ENCODE measurements around the gene WDR1. TPM values are rescaled to one million over a fixed set of nuclear protein-coding genes. Genes with fewer than 3 reads are reported as not detected.

The WDR1 gene
- total and polyA plus RNA-seq, 10 of the 15 experiments (the other 5 are each of a cell fraction or from before 2014, with no cell fraction given) = 28.5 to 397 (median 290) TPM

DNA sequence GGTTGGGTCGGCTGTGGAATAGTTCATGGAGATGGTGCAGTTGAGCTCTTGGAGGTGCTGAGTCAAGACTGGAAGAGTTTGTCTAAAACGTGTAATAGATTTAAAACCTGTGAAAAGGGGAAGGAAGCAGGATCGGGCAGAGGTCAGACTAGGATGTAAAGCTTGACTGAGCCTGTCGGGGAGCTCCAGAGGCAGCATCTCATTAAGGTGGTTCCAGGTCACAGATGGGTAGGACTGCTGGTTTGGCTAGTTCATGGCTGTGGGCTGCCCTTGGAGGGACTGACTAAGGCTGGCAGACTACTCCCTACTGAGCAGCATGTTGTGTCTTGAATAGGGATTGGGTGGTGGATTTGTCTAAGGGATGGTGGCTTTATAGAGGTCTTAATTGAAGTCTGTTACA, 28.4 kb upstream of the WDR1 start:
- intact Hi-C loops (cut with micrococcal nuclease; ENCODE audit: unreplicated experiment) = no loop called here
- H4K20me1 ChIP-seq (ENCODE audit: control insufficient read depth, insufficient read depth) = no peaks in the 10 kb centered on the region
- no peaks in the 10 kb centered on the region for H3K4me1 ChIP-seq (ENCODE audit: control insufficient read depth, insufficient read depth, low read length)
- H2AFZ ChIP-seq (ENCODE audit: control insufficient read depth, low read depth, low read length) = no peak overlapping the region
- H3K4me2 ChIP-seq (ENCODE audit: control insufficient read depth, insufficient read depth) = no peak overlapping the region
- no peak for TF ChIP-seq SP1 (IDR thresholded peaks at IDR 0.05; ENCODE audit: low read depth, low read length)
- no peak for TF ChIP-seq CREB1 (IDR thresholded peaks at IDR 0.05; ENCODE audit: low read depth)
- no peak for TF ChIP-seq NR2C1 (IDR thresholded peaks at IDR 0.05)
- TF ChIP-seq HCFC1 (IDR thresholded peaks at IDR 0.05; ENCODE audit: low read length) = no peak
- no peak for TF ChIP-seq TCF12 (IDR thresholded peaks at IDR 0.05; ENCODE audit: low read depth, low read length)
- no TSS peak for BruUV-seq (replicated peaks)
- ATAC-seq (no peak), DNase-seq (ENCODE audit: low read depth, low spot score) (no peak), FAIRE-seq (no peak)
- H3K27ac ChIP-seq (ENCODE audit: control insufficient read depth, insufficient read depth) = no peak overlapping the region
- in situ Hi-C loops (cut with MboI) = no loop called here
- no peak overlapping the region for H3K9ac ChIP-seq (ENCODE audit: control insufficient read depth, insufficient read depth, low read length)
- ChIA-PET SMC1A (ENCODE audit: uncharacterized antibody, unreplicated experiment) (interaction anchor here (1.6 kb wide), 1 partner anchor 15 kb away, joined by 4 read pairs; no protein-coding TSS in a partner anchor), POLR2A (interaction anchor here (1.1 to 1.2 kb wide), 2 partner anchors 12 to 31 kb away, joined by 3 read pairs; no protein-coding TSS in a partner anchor), RAD21 (ENCODE audit: unreplicated experiment) (no interaction called here), CTCF (interaction anchor here (1.5 kb wide), 1 partner anchor 10 kb away, joined by 3 read pairs; no protein-coding TSS in a partner anchor)
- no peaks in the 10 kb centered on the region for H3K9me3 ChIP-seq (replicated peaks; ENCODE audit: control insufficient read depth, insufficient read depth, low read length)
- H3K79me2 ChIP-seq (ENCODE audit: control insufficient read depth, insufficient read depth, low read length) = no peaks in the 10 kb centered on the region
- H3K27me3 ChIP-seq (replicated peaks in 1 of 2; ENCODE audit: control insufficient read depth in 2 of 2, insufficient read depth in 2 of 2, low read length in 1 of 2) = no peaks in the 10 kb centered on the region; a peak in 2 of 4 replicates
- no peaks in the 10 kb centered on the region for H3K36me3 ChIP-seq (ENCODE audit: control insufficient read depth in 2 of 2, insufficient read depth in 2 of 2, low read length in 1 of 2)
- WGBS (ENCODE audit: insufficient coverage, insufficient replicate concordance, low lambda C conversion rate, missing lambda C conversion rate) = 18% methylated on average over 4 of the region's 4 CpGs
- no peak overlapping the region for H3K4me3 ChIP-seq

DNA sequence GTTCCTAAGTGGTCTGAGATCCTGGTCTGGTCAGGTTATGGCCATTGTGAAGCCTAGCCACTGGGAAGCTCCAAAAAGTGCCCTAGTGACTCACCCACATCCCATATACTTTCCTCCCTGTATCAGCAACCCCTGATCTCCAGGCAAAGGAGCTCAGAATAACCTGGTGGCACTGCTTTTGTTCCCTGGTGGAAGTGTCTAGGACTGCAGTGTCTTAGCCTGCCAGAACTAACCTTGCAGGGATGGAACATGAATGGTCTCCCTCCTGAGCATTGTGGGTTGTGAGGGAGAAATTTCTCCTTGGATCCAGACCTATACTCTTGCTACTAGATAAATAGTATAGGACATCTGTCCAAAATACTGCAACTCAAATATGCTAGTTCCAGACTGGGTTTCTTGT, 27.9 kb upstream of the WDR1 start:
- Histone ChIP-seq H3K4me3 (no peak overlapping the region), H3K4me2 (ENCODE audit: control insufficient read depth, insufficient read depth) (no peak overlapping the region), H3K36me3 (ENCODE audit: control insufficient read depth in 2 of 2, insufficient read depth in 2 of 2, low read length in 1 of 2) (no peaks in the 10 kb centered on the region), H3K9ac (ENCODE audit: control insufficient read depth, insufficient read depth, low read length) (no peak overlapping the region), H3K9me3 (replicated peaks; ENCODE audit: control insufficient read depth, insufficient read depth, low read length) (no peaks in the 10 kb centered on the region), H3K27ac (ENCODE audit: control insufficient read depth, insufficient read depth) (no peak overlapping the region), H4K20me1 (ENCODE audit: control insufficient read depth, insufficient read depth) (no peaks in the 10 kb centered on the region), H3K79me2 (ENCODE audit: control insufficient read depth, insufficient read depth, low read length) (no peaks in the 10 kb centered on the region), H2AFZ (ENCODE audit: control insufficient read depth, low read depth, low read length) (no peak overlapping the region), H3K27me3 (replicated peaks in 1 of 2; ENCODE audit: control insufficient read depth in 2 of 2, insufficient read depth in 2 of 2, low read length in 1 of 2) (no peaks in the 10 kb centered on the region; a peak in 2 of 4 replicates), H3K4me1 (ENCODE audit: control insufficient read depth, insufficient read depth, low read length) (no peaks in the 10 kb centered on the region)
- in situ Hi-C loops (cut with MboI) = no loop called here
- POLR2A ChIA-PET = interaction anchor here (1.1 to 1.2 kb wide), 2 partner anchors 11 to 30 kb away, joined by 3 read pairs; no protein-coding TSS in a partner anchor
- SMC1A ChIA-PET (ENCODE audit: uncharacterized antibody, unreplicated experiment) = interaction anchor here (0.8 to 1.6 kb wide), 2 partner anchors 14 kb away, joined by 3 to 4 read pairs; no protein-coding TSS in a partner anchor
- no TSS peak for BruUV-seq (replicated peaks)
- no peak for FAIRE-seq
- ATAC-seq = no peak
- intact Hi-C loops (cut with micrococcal nuclease; ENCODE audit: unreplicated experiment) = no loop called here
- no peak for DNase-seq (ENCODE audit: low read depth, low spot score)
- RAD21 ChIA-PET (ENCODE audit: unreplicated experiment) = interaction anchor here (1.0 kb wide), 1 partner anchor 27 kb away, joined by 5 read pairs; no protein-coding TSS in a partner anchor
- CTCF ChIA-PET = interaction anchor here (0.6 to 1.5 kb wide), 2 partner anchors 11 to 394 kb away, joined by 3 read pairs; no protein-coding TSS in a partner anchor
- TF ChIP-seq, protein P1, sequence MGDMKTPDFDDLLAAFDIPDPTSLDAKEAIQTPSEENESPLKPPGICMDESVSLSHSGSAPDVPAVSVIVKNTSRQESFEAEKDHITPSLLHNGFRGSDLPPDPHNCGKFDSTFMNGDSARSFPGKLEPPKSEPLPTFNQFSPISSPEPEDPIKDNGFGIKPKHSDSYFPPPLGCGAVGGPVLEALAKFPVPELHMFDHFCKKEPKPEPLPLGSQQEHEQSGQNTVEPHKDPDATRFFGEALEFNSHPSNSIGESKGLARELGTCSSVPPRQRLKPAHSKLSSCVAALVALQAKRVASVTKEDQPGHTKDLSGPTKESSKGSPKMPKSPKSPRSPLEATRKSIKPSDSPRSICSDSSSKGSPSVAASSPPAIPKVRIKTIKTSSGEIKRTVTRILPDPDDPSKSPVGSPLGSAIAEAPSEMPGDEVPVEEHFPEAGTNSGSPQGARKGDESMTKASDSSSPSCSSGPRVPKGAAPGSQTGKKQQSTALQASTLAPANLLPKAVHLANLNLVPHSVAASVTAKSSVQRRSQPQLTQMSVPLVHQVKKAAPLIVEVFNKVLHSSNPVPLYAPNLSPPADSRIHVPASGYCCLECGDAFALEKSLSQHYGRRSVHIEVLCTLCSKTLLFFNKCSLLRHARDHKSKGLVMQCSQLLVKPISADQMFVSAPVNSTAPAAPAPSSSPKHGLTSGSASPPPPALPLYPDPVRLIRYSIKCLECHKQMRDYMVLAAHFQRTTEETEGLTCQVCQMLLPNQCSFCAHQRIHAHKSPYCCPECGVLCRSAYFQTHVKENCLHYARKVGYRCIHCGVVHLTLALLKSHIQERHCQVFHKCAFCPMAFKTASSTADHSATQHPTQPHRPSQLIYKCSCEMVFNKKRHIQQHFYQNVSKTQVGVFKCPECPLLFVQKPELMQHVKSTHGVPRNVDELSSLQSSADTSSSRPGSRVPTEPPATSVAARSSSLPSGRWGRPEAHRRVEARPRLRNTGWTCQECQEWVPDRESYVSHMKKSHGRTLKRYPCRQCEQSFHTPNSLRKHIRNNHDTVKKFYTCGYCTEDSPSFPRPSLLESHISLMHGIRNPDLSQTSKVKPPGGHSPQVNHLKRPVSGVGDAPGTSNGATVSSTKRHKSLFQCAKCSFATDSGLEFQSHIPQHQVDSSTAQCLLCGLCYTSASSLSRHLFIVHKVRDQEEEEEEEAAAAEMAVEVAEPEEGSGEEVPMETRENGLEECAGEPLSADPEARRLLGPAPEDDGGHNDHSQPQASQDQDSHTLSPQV (IDR thresholded peaks at IDR 0.05) = no peak
- TF ChIP-seq ETV6 (conservative IDR thresholded peaks at IDR 0.05 in 1 of 2, IDR thresholded peaks at IDR 0.05 in 1 of 2; ENCODE audit: borderline replicate concordance in 1 of 2, low read depth in 1 of 2) = no peak
- TF ChIP-seq HDAC6 (IDR thresholded peaks at IDR 0.05; ENCODE audit: unreplicated experiment) = no peak
- TF ChIP-seq, protein P2, sequence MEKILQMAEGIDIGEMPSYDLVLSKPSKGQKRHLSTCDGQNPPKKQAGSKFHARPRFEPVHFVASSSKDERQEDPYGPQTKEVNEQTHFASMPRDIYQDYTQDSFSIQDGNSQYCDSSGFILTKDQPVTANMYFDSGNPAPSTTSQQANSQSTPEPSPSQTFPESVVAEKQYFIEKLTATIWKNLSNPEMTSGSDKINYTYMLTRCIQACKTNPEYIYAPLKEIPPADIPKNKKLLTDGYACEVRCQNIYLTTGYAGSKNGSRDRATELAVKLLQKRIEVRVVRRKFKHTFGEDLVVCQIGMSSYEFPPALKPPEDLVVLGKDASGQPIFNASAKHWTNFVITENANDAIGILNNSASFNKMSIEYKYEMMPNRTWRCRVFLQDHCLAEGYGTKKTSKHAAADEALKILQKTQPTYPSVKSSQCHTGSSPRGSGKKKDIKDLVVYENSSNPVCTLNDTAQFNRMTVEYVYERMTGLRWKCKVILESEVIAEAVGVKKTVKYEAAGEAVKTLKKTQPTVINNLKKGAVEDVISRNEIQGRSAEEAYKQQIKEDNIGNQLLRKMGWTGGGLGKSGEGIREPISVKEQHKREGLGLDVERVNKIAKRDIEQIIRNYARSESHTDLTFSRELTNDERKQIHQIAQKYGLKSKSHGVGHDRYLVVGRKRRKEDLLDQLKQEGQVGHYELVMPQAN (conservative IDR thresholded peaks at IDR 0.05) = no peak
- no peak for TF ChIP-seq STAT1 (conservative IDR thresholded peaks at IDR 0.05)
- TF ChIP-seq CBX5 (IDR thresholded peaks at IDR 0.05; ENCODE audit: low read depth) = no peak
- no peak for TF ChIP-seq POLR2AphosphoS5 (IDR thresholded peaks at IDR 0.05; ENCODE audit: low read length)
- no peak for TF ChIP-seq WRNIP1 (IDR thresholded peaks at IDR 0.05; ENCODE audit: borderline replicate concordance, low read depth, low read length)

All from GM12878 (cell line).